GM10847 (cell line): ENCODE data around the gene RBM12.

ENCODE experiments used
- POLR2A ChIP-seq: IDR thresholded peaks from 2 replicates; pipeline ENCODE4 v1.6.1; 2011; ENCODE audit not compliant: insufficient read length; ENCODE audit errors: extremely low read depth

RBM12 gene

GRCh38 chr20:35600176-35600992 is 64.3 kb downstream of the RBM12 start:
- TF ChIP-seq POLR2A = no peak

- no peak for TF ChIP-seq POLR2A
Observed at GRCh38 chr20:35599776-35600120, 65.0 kb downstream of the RBM12 start.
